Right lobe of liver (tissue), 6 donors: ENCODE data around the gene RBMS3. TPM values are rescaled to one million over a fixed set of nuclear protein-coding genes. Genes with fewer than 3 reads are reported as not detected.

Experiments used
- ATAC-seq, 4 donors: fragments of 200-7000 bp; cut with Tn5 transposase; one replicate each; pipeline ENCODE4 v1.9.1; 2020; ENCODE audit warnings: mild to moderate bottlenecking in 4 of 4, moderate library complexity in 4 of 4
- DNase-seq, 3 donors: peaks; one replicate each; pipeline ENCODE4 v3.0.0-alpha.2; 2020
- H3K27ac ChIP-seq, 3 donors: fragments of 200-600 bp; one replicate each; pipeline ENCODE4 v1.8.0; 2022
- H3K27me3 ChIP-seq, 2 donors: fragments of 200-600 bp; one replicate each; pipeline ENCODE4 v1.8.0; 2022
- H3K36me3 ChIP-seq, 4 donors: fragments of 200-600 bp; sonication (generic) in 1 of 4; one replicate each; pipeline versions ENCODE4 v1.5.1 to v1.8.0; 2017 to 2022; ENCODE audit warnings: control low read depth in 1 of 4
- H3K4me1 ChIP-seq, 4 donors: fragments of 200-600 bp; sonication (generic) in 1 of 4; one replicate each; pipeline versions ENCODE4 v1.5.1 to v1.8.0; 2017 to 2022; ENCODE audit warnings: control low read depth in 1 of 4
- H3K4me3 ChIP-seq, 3 donors: fragments of 200-600 bp; one replicate each; pipeline ENCODE4 v1.8.0; 2022
- H3K9me3 ChIP-seq, 4 donors: fragments of 200-600 bp; sonication (generic) in 1 of 4; one replicate each; pipeline versions ENCODE4 v1.5.1 to v1.8.0; 2017 to 2022; ENCODE audit warnings: control low read depth in 1 of 4
- POLR2A ChIP-seq: fragments of 450-650 bp; IDR thresholded peaks from one replicate; pipeline ENCODE4 v1.6.1; 2017; ENCODE audit warnings: antibody characterized with exemption, mild to moderate bottlenecking
- WGBS: methylation state at CpG from one replicate; pipeline ENCODE4 v1.1.6; 2018; ENCODE audit warnings: low coverage, low lambda C conversion rate; ENCODE audit not compliant: insufficient coverage; ENCODE audit errors: missing lambda C conversion rate; 5-methylcytosine and 5-hydroxymethylcytosine counted together
- intact Hi-C, 2 donors: fragments of 100-400 bp; cut with DNase I; formaldehyde crosslinking; loops; one replicate each; pipeline versions ENCODE4 v1.11.2 to v1.14.1; 2022
- total RNA-seq, 6 experiments: library from RNA; depleted of rRNA in 2 of 6; stranded (reverse); fragments of >200 nt in 2 of 6; fragmentation: NEBNext Ultra II Directional in 3 of 6; extraction: Animal tissue kit (Norgen Biotek cat#: 25700) in 3 of 6; gene quantifications; one replicate each; pipeline versions ENCODE4 v1.1.0 to v1.2.4, GENCODE V29; 2016 to 2023
- TF ChIP-seq, protein P1 (sequence below), 4 donors: fragments of 200-600 bp in 3 of 4; fragments of 450-650 bp in 1 of 4; IDR thresholded peaks; one replicate each; pipeline versions ENCODE4 v1.5.1 to v1.8.0; 2016 to 2022; ENCODE audit warnings: antibody characterized with exemption in 4 of 4, mild to moderate bottlenecking in 2 of 4
- donor health status: DM: no; HTN: yes; CAD: no.
- donor health status: DM: no; HTN: no; CAD: no.
- donor health status: DM: no; HTN: no; CAD: no.
- donor health status: DM: no; HTN: yes; CAD: no.
- donor health status: DM: no; HTN: yes; CAD: no.

The RBMS3 gene
- total RNA-seq, 6 experiments from 2014 or later: 6.3 to 11.5 (median 8.3) TPM

DNA sequence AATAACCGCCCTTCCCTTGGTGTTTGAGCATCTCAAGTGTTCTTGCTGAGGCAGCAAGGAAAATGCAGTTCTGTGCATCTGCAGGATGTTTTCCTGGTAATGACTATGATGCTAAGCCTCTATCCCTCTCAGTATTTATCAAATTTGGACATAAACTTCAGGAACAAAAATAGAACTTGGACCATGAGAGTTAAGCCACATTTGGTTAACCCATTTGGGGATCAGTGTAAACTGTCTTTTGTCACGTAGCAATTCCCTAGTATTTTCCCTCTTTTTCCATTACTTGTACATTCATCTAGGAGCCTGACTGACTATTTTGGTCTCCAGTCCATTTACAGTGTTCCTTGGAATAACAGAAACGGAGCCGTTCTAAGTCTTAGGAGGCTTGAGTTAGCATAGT, 250.8 kb downstream of the RBMS3 start:
- no peak overlapping the region for H3K27ac ChIP-seq
- ATAC-seq: no peak

DNA sequence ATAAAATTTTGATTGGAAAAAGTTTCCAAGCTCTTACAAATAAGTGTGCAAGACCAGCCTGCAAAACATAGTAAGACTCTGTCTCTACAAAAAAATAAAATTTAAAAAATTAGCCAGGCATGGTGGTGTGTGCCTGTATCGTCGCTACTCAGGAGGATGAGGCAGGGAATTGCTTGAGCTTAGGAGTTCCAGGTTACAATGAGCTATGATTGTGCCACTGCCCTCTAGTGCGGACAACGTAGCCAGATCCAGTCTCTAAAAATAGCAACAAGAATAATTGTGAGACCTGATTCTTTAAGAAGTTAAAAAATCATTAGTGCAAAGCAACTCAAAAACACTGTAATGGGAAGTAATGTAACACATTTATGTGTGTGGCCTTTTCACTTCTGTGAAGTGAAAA, 251.6 kb downstream of the RBMS3 start:
- ATAC-seq (no peak), DNase-seq (no peak)
- no peaks in the 10 kb centered on the region for H3K4me1 ChIP-seq
- no peak overlapping the region for H3K4me3 ChIP-seq
- no peaks in the 10 kb centered on the region for H3K27me3 ChIP-seq
- WGBS: 62% methylated on average over 4 of the region's 4 CpGs
- TF ChIP-seq POLR2A: no peak
- TF ChIP-seq, protein P1, sequence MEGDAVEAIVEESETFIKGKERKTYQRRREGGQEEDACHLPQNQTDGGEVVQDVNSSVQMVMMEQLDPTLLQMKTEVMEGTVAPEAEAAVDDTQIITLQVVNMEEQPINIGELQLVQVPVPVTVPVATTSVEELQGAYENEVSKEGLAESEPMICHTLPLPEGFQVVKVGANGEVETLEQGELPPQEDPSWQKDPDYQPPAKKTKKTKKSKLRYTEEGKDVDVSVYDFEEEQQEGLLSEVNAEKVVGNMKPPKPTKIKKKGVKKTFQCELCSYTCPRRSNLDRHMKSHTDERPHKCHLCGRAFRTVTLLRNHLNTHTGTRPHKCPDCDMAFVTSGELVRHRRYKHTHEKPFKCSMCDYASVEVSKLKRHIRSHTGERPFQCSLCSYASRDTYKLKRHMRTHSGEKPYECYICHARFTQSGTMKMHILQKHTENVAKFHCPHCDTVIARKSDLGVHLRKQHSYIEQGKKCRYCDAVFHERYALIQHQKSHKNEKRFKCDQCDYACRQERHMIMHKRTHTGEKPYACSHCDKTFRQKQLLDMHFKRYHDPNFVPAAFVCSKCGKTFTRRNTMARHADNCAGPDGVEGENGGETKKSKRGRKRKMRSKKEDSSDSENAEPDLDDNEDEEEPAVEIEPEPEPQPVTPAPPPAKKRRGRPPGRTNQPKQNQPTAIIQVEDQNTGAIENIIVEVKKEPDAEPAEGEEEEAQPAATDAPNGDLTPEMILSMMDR (IDR thresholded peaks at IDR 0.05): no peak
- H3K27ac ChIP-seq: no peak overlapping the region
- H3K36me3 ChIP-seq: no peaks in the 10 kb centered on the region
- intact Hi-C loops: no loop called here
- H3K9me3 ChIP-seq: no peaks in the 10 kb centered on the region

More for the DNA sequence above, 250.8 kb downstream of the RBMS3 start:
- Histone ChIP-seq H3K36me3 (no peaks in the 10 kb centered on the region), H3K4me1 (no peaks in the 10 kb centered on the region), H3K9me3 (no peaks in the 10 kb centered on the region), H3K27me3 (no peaks in the 10 kb centered on the region), H3K4me3 (no peak overlapping the region)
- DNase-seq: no peak
- intact Hi-C loops: no loop called here
- TF ChIP-seq, protein P1 (IDR thresholded peaks at IDR 0.05): no peak
- no peak for TF ChIP-seq POLR2A
- 42% methylated on average over 4 of the region's 4 CpGs for WGBS

DNA sequence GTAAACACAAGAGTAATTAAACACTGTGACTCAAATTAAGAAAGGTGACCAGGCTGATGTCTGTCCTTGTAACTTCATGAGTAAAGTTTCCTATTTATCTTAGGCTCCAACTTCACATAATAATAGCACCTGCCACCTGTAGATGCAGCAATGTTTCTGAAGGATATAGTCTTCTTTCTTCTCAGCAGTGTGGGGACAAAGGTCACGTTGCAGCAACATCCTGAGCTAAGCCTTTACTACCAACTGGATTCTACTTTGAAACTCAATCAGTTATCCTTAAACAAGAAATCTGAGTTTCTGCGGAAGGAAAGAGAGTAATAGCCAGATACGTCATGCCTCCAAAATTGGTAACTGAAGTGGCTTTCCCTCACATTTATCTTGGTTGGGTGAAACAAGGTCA, 253.1 kb downstream of the RBMS3 start:
- 60% methylated on average over 3 of the region's 3 CpGs for WGBS
- no peaks in the 10 kb centered on the region for H3K27me3 ChIP-seq
- no peaks in the 10 kb centered on the region for H3K9me3 ChIP-seq
- no peak overlapping the region for H3K27ac ChIP-seq
- no peaks in the 10 kb centered on the region for H3K36me3 ChIP-seq
- no peak overlapping the region for H3K4me3 ChIP-seq
- DNase-seq (no peak), ATAC-seq (peak in 1 of 4 donors; percentile 28)
- intact Hi-C loops: no loop called here
- no peaks in the 10 kb centered on the region for H3K4me1 ChIP-seq
- TF ChIP-seq, protein P1 (IDR thresholded peaks at IDR 0.05): no peak
- TF ChIP-seq POLR2A: no peak

DNA sequence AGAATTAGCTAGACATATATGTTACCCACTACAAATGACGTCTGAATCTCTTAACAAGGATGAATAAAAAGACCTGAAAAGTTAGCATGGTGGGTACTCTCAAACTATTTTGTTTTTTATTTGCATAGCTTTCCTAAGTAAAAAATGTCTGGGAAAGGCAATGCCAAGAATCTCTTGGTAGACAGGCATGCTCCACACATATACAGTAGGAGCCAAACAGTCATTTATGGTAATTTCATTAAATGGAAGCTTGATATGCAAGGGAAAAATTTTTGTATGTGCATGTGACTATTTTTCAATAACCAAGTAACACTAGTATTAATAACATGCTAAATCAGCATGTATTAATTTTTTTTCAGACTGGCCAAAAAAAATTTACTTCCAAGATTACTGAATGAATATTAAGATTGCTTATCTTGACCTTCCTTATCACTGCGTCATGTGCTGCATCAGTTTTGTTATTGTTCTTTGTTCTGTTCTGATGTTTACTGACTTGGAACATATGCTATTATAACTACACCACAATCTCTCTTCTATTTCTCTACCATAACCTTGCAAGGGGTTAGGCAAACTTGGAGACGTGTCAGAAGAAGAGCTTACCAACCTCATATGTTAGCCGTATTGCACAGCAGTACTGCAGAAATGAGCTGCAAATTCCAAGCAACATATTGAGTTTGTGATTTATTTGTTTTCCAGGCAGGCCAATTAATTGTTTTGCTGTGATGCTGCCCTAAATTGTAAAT, 255.3 kb downstream of the RBMS3 start:
- Histone ChIP-seq H3K4me3 (no peak overlapping the region), H3K27me3 (no peaks in the 10 kb centered on the region), H3K27ac (no peak overlapping the region), H3K4me1 (no peaks in the 10 kb centered on the region), H3K9me3 (no peaks in the 10 kb centered on the region), H3K36me3 (no peaks in the 10 kb centered on the region)
- TF ChIP-seq, protein P1 (IDR thresholded peaks at IDR 0.05): no peak
- no peak for TF ChIP-seq POLR2A
- DNase-seq (no peak), ATAC-seq (peak in 2 of 4 donors; percentile 33)
- intact Hi-C loops: no loop called here
- WGBS: 50% methylated on average over 4 of the region's 4 CpGs
